ENCODE measurements around the gene PIK3R2. TPM values are rescaled to one million over a fixed set of nuclear protein-coding genes. Genes with fewer than 3 reads are reported as not detected.

Gene PIK3R2
- total and polyA plus RNA-seq, 2 of the 8 experiments (the other 6 are each of a cell fraction or from before 2014, with no cell fraction given): 21.7 to 57.1 TPM

DNA sequence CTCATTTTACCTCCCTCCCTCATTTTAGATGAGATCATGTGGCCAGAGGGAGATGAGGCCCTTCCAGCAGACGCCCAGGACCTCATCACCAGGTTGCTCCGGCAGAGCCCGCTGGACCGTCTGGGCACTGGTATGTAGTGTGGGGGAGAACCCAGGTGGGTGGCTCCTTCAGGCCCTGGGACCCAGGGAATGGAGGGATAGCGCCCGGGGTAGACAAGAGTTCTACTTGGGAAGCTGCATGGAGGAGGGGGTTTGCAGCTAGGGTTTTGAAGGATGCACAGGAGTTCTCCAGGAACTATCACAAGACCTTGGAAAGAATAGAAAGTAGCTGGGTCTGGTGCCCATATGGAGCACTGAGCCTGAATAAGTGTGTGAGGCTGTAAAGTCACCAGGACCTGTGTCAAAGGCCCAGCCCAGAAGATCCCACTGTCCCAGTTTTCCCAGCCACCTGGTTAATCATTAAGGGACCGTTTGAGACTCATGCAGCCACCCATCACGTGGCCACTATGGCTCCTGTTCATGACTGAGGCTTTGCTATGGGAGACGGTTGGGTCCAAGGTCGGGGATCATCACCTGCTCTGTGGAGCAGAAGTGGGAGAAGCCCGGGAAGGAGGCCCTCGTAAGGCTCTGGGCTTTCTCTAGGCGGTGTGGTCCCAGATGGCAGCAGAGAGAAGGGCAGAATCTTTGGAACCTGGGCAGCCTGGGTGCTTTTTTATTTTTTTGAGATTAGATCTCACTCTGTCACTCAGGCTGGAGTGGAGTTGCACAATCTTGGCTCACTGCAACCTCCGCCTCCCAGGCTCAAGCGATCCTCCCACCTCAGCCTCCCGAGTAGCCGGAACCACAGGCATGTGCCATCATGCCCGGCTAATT lies 17.0 kb upstream of the PIK3R2 start:
- Histone ChIP-seq H2BK120ac (replicated peaks; ENCODE audit: low read depth, low read length) (no peak overlapping the region), H3K9me3 (ENCODE audit: insufficient read depth in 2 of 2, low read depth in 1 of 2, low read length in 1 of 2) (no peaks in the 10 kb centered on the region), H2BK5ac (ENCODE audit: low read depth, low read length) (no peak overlapping the region), H3K4me2 (ENCODE audit: insufficient read depth in 1 of 2, low read depth in 2 of 2, low read length in 2 of 2) (no peak overlapping the region), H3K18ac (ENCODE audit: extremely low read depth, low read length) (no peak overlapping the region), H3K36me3 (ENCODE audit: control insufficient read depth in 2 of 4, insufficient read depth in 4 of 4, low read length in 3 of 4) (peaks cover 0 to 20% (median 10%) of the 10 kb centered on the region in 4 experiments; a peak in 6 of 8 replicates), H2BK15ac (ENCODE audit: low read length) (no peak overlapping the region), H3K27ac (ENCODE audit: low read depth, low read length) (no peak overlapping the region), H3K23ac (ENCODE audit: insufficient read length) (no peak overlapping the region), H3K27me3 (replicated peaks in 1 of 4; ENCODE audit: control insufficient read depth in 3 of 4, extremely low read depth in 1 of 4, insufficient read depth in 3 of 4, low read length in 3 of 4) (no peaks in the 10 kb centered on the region), H2BK20ac (ENCODE audit: low read length) (no peak overlapping the region), H3K4me3 (ENCODE audit: extremely low read depth in 1 of 4, insufficient read depth in 2 of 4, low read depth in 3 of 4, low read length in 4 of 4) (no peak overlapping the region), H4K91ac (replicated peaks; ENCODE audit: insufficient read length, low read length) (no peak overlapping the region), H4K5ac (ENCODE audit: insufficient read length, low read depth, low read length) (no peak overlapping the region), H3K4ac (replicated peaks; ENCODE audit: insufficient read length, low read depth, low read length) (no peak overlapping the region), H4K8ac (ENCODE audit: extremely low read depth, insufficient read depth, low read length) (no peak overlapping the region), H2BK12ac (ENCODE audit: low read depth, low read length) (no peak overlapping the region), H4K20me1 (replicated peaks in 1 of 2; ENCODE audit: control insufficient read depth in 1 of 2, insufficient read depth in 2 of 2, low read length in 2 of 2) (no peaks in the 10 kb centered on the region), H3K79me2 (ENCODE audit: control insufficient read depth in 1 of 2, insufficient read depth in 2 of 2, low read length in 2 of 2) (no peaks in the 10 kb centered on the region), H3K9ac (replicated peaks in 1 of 4; ENCODE audit: extremely low read depth in 1 of 4, low read depth in 3 of 4, low read length in 3 of 4) (no peak overlapping the region), H3K14ac (ENCODE audit: insufficient read length) (no peak overlapping the region), H2AFZ (ENCODE audit: low read length) (no peak overlapping the region), H3K79me1 (ENCODE audit: low read depth, low read length) (no peaks in the 10 kb centered on the region), H3K56ac (replicated peaks; ENCODE audit: insufficient read length, low read depth, low read length) (no peak overlapping the region), H2AK5ac (ENCODE audit: low read depth, low read length) (no peak overlapping the region), H3K4me1 (replicated peaks in 1 of 4; ENCODE audit: control insufficient read depth in 3 of 4, insufficient read depth in 4 of 4, low read length in 3 of 4) (no peaks in the 10 kb centered on the region), H3K23me2 (ENCODE audit: low read depth, low read length) (no peaks in the 10 kb centered on the region)
- no peak for DNase-seq (ENCODE audit: low read depth in 1 of 2, low spot score in 2 of 2)
- POLR2A ChIA-PET (ENCODE audit: partially characterized antibody): interaction anchor here (1.7 kb wide), 1 partner anchor 8 kb away, joined by 4 read pairs; no protein-coding TSS in a partner anchor
- WGBS, 2 experiments (ENCODE audit: extremely low coverage in 1 of 2, insufficient coverage in 1 of 2, insufficient read length in 1 of 2, insufficient replicate concordance in 2 of 2, low coverage in 1 of 2, low lambda C conversion rate in 2 of 2, missing lambda C conversion rate in 1 of 2): 91% methylated on average over 18 of the region's 18 CpGs; no CpG with 5 or more reads in 1 of the 2 experiments
- FAIRE-seq: no peak
- CTCF ChIA-PET (ENCODE audit: partially characterized antibody): interaction anchor here (1.4 kb wide), 1 partner anchor 23 kb away, joined by 3 read pairs; no protein-coding TSS in a partner anchor
- TF ChIP-seq RNF2 (IDR thresholded peaks at IDR 0.05; ENCODE audit: borderline replicate concordance, low read depth, low read length, missing control alignments, poor library complexity, severe bottlenecking): no peak
- TF ChIP-seq CHD1 (IDR thresholded peaks at IDR 0.05; ENCODE audit: low read depth, low read length): no peak
- no peak for TF ChIP-seq POU5F1 (IDR thresholded peaks at IDR 0.05; ENCODE audit: low read depth, low read length)
- TF ChIP-seq ZNF274 (IDR thresholded peaks at IDR 0.05; ENCODE audit: borderline replicate concordance, extremely low read depth, low read length): no peak
- no peak for TF ChIP-seq YY1 (IDR thresholded peaks at IDR 0.05; ENCODE audit: low read depth, low read length)
- TF ChIP-seq, protein P1, sequence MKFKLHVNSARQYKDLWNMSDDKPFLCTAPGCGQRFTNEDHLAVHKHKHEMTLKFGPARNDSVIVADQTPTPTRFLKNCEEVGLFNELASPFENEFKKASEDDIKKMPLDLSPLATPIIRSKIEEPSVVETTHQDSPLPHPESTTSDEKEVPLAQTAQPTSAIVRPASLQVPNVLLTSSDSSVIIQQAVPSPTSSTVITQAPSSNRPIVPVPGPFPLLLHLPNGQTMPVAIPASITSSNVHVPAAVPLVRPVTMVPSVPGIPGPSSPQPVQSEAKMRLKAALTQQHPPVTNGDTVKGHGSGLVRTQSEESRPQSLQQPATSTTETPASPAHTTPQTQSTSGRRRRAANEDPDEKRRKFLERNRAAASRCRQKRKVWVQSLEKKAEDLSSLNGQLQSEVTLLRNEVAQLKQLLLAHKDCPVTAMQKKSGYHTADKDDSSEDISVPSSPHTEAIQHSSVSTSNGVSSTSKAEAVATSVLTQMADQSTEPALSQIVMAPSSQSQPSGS (IDR thresholded peaks at IDR 0.05; ENCODE audit: low read length): no peak
- no peak for TF ChIP-seq SIX5 (IDR thresholded peaks at IDR 0.05; ENCODE audit: low read depth, low read length)
- TF ChIP-seq CHD2 (IDR thresholded peaks at IDR 0.05; ENCODE audit: low read length): no peak
- TF ChIP-seq TEAD4 (IDR thresholded peaks at IDR 0.05; ENCODE audit: low read depth, low read length): no peak
- TF ChIP-seq RAD21 (IDR thresholded peaks at IDR 0.05 in 1 of 2, conservative IDR thresholded peaks at IDR 0.05 in 1 of 2; ENCODE audit: low read depth in 2 of 2, low read length in 2 of 2): no peak
